H7 (cell line): Measurements from ENCODE around the gene GRID2. TPM values are rescaled to one million over a fixed set of nuclear protein-coding genes. Genes with fewer than 3 reads are reported as not detected.

Experiments
- DNase-seq: peaks from one replicate; pipeline ENCODE4 v3.0.0; 2012
- H3K27me3 ChIP-seq: 2 replicates; pipeline ENCODE4 v1.6.0; 2011; ENCODE audit warnings: mild to moderate bottlenecking, low read length; ENCODE audit not compliant: control insufficient read depth, insufficient read depth
- H3K36me3 ChIP-seq: replicated peaks from 2 replicates; pipeline ENCODE4 v1.5.1; 2011; ENCODE audit warnings: low read length; ENCODE audit not compliant: control insufficient read depth, insufficient read depth
- H3K4me3 ChIP-seq: 2 replicates; pipeline ENCODE4 v1.5.1; 2011; ENCODE audit warnings: low read depth, mild to moderate bottlenecking, control low read depth, low read length, moderate library complexity; ENCODE audit not compliant: insufficient read depth
- total RNA-seq: library from RNA; depleted of rRNA; stranded (reverse); fragments of >200 nt; shearing (Covaris generic); gene quantifications from 2 replicates; pipeline ENCODE4 v1.2.3, GENCODE V29; 2014

GRID2 gene
- total RNA-seq, 1 experiment from 2014 or later, result 19.1 TPM

DNA sequence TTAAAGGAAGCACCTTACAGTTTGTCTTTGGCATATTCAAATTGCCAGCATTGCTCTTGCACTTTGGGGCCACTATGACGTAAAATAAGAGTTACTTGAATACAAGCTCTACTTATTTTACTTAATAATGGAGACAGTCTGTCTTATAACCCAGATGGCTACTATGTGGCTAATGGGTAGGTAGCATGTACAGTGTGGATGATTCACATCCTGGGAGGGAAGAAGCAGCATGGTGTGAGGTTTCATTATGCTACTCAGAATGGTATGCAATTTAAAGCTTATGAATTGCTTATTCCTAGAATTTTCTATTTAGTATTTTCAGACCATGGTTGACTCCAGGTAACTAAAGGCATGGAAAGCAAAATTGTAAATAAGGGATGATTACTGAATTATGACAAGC is 763.0 kb downstream of the GRID2 start:
- Histone ChIP-seq H3K36me3 (no peaks in the 10 kb centered on the region), H3K4me3 (no peak overlapping the region), H3K27me3 (no peaks in the 10 kb centered on the region)
- DNase-seq, result no peak

DNA sequence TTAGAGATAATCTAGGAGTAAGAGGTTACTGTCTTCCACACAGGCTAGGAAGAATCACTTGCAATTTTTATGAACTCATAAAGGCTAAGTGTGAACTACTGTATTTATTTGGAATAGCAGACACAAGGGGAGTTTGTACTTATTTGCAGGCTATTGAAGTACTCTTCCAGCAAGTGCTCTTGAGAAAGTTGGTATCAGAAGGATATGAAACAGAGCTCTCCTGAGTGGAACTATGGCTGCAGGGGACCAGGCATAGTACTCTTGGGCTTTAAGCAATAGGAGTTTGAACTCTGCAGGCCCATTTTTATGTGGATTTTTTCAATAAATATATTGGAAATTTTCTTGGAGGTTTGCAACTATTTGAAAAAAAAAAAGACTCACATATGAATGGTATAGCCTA is 768.5 kb downstream of the GRID2 start:
- no peaks in the 10 kb centered on the region for H3K27me3 ChIP-seq
- no peak overlapping the region for H3K4me3 ChIP-seq
- no peak for DNase-seq
- no peaks in the 10 kb centered on the region for H3K36me3 ChIP-seq

DNA sequence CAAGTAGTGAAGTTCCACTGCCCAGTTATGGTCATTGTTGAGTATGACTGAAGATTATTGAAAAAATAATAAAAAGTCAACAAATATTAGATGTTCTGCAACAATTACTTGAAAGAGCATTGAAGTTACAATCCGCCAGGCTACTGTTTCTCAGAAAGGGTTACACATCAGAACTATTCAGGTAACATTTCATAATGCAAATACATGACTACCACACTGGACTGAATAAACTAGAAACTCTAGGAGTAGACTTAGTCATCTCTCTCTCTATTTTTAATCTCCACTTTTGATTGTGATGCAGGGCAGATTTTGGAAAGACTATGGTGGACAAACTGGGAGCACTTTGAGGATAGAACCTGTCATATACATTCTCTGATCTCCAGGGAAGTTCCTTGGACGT is 776.5 kb downstream of the GRID2 start:
- Histone ChIP-seq H3K36me3 (no peaks in the 10 kb centered on the region), H3K4me3 (no peak overlapping the region), H3K27me3 (no peaks in the 10 kb centered on the region)
- DNase-seq, result no peak

DNA sequence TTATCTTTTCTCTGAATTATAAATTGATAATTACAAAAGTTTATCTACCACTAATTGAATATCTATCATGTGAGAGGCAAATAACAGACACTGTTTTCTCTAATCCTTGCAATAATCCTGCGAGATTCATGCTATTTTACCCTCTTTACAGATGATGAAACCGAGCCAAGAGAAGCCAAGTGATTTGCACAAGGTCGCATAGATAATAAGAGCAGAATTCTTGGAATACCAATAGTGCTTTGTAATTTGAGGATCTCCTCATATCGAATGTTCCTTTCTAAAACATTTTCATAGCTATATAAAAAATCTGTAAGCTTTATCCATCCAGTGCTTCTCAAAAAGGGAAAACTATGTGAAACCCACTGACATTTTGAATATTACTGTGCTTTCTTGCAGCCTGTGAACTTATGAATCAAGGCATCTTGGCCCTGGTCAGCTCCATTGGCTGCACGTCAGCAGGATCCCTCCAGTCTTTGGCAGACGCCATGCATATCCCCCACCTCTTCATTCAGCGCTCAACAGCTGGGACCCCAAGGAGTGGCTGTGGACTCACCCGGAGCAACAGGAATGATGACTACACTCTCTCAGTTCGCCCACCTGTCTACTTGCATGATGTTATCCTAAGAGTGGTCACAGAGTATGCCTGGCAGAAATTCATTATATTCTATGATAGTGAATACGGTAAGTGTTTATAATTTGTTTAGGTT is 781.0 kb downstream of the GRID2 start:
- Histone ChIP-seq H3K36me3 (no peaks in the 10 kb centered on the region), H3K27me3 (no peaks in the 10 kb centered on the region), H3K4me3 (no peak overlapping the region)
- peak; percentile 8 for DNase-seq

DNA sequence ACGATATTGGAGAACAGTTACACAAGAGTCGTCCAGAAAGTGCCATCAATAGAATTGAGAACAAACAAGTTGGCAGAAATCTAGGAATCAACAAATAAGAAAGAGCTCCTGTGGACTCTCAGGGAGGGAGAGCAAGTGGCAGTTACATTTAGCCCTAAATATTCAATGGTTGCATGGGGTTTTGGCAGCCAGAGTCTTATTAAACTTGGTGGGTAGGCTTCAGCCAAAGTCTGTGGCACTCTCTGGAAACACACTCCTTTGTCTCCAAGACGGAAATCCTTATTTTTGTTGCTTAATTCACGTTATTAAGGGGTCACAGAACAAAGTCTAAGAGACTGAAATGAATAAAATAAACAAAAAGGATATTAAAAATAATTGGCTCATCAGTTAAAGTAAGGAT is 782.6 kb downstream of the GRID2 start:
- Histone ChIP-seq H3K36me3 (no peaks in the 10 kb centered on the region), H3K4me3 (no peak overlapping the region), H3K27me3 (no peaks in the 10 kb centered on the region)
- no peak for DNase-seq

DNA sequence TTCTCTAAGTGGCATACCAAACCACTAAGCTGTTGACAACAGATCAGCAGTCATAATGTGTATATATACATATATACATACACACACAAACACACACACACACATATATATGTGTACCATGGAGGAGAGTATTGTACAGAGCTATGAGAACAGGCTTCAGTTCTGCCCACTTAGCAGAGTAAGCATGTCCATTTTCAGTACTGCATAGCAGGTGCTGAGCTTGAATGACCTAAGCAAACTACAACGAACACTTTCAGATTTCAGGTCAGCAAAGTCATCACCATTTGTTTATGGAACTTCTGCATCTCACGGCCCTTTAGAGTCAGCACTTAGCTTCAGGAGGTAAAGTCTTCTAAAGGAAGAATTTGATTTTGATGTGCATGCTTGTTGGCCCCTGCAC is 789.0 kb downstream of the GRID2 start:
- Histone ChIP-seq H3K36me3 (no peaks in the 10 kb centered on the region), H3K27me3 (no peaks in the 10 kb centered on the region), H3K4me3 (no peak overlapping the region)
- no peak for DNase-seq

DNA sequence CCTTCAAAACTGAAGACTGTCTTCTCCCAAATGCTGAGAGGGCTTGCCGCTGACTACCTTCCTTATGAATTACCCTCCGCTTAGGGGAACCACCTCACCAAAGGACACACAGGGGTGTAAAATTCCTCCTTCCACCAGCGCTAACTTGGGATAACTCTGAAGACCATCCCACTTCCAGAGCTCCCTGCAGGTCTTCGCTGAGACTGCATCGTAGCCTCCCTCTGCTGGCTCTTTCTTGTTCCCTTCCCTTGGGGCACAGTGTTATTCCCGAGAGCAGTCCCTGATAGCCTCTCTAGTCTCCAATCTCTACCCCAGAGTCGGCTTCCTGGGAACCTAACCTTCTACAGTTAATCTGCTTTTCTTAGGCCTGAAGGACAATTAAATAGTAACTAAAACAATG is 799.3 kb downstream of the GRID2 start:
- H3K27me3 ChIP-seq, result no peaks in the 10 kb centered on the region
- DNase-seq, result no peak
- H3K36me3 ChIP-seq, result no peaks in the 10 kb centered on the region; the same call in 1 of the 2 replicates
- no peak overlapping the region for H3K4me3 ChIP-seq

DNA sequence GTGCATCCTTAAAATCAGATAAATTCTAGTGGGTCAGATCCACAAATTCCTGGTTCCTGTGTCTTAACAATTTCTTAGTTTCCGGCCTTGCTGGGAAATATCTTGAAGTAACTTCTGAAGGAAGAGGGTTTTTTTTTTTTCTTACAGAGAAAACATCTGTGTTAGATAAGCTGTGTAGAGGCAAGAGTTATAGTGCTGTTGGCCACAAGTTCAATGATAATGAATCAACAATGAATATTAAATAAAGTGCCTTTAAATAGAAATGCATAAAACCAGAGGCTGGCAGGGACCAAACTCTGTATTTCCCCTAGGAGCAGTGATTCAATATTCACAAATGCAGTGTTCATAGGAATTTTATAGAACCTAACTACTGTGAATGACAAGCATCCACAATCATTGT is 812.9 kb downstream of the GRID2 start:
- Histone ChIP-seq H3K36me3 (no peaks in the 10 kb centered on the region), H3K27me3 (no peaks in the 10 kb centered on the region), H3K4me3 (no peak overlapping the region)
- no peak for DNase-seq

DNA sequence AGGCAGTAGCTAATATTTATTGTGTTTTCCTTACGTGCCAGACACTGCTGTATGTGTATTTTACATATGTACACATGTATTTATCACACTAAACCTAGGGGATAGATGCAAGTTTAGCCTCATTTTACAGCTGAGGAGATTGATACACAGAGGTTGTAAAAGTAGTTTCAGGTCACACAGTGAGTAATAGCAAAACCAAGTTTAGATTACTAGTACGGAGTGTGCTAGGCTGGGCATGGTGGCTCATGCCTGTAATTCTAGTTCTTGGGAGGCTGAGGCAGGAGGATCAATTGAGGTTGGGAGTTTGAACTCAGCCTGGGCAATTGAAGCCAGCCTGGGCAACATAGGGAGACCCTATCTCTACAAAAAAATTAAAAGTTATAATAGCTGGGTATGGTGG is 823.7 kb downstream of the GRID2 start:
- DNase-seq, result no peak
- no peak overlapping the region for H3K4me3 ChIP-seq
- H3K27me3 ChIP-seq, result no peaks in the 10 kb centered on the region
- H3K36me3 ChIP-seq, result no peaks in the 10 kb centered on the region

DNA sequence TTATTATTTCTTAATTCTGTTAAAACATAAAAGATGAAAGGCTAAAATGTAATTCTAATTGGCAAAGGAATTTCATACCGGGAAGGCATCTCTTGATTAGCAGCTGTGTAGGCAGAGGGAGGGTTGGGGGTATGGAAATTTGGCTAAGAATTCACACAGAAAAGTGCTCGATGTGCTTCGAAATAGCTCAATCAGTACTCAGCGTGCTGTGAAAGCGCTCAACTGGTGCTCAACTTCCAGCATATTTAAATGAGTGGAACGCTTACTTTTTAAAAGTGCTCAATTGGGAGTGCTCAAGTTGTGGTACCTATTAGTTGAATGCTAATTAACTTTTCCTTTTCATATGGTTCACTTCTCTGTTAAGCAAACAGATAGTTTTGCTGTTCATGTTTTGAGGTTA is 828.9 kb downstream of the GRID2 start:
- H3K36me3 ChIP-seq, result no peaks in the 10 kb centered on the region
- peak; percentile 42 for DNase-seq
- H3K4me3 ChIP-seq, result no peak overlapping the region
- H3K27me3 ChIP-seq, result no peaks in the 10 kb centered on the region

DNA sequence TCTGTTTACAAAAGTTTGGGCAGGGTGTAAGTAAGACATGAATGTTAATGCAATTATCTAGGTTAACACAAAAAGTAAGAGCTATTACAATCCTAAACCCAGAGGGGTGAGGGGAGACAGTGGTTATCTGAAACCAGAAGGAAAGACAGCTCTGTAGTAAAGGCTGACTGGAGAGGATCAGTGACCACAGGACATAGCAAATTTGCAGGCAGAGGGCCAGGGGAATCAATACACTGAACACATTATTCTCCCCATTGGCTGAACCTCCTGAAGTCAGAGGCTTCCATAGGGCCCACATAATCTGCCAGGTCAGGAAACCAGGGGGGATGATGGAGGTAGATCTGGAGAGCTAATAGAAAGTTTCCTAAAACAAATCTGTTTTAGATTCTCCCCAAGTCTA is 835.4 kb downstream of the GRID2 start:
- Histone ChIP-seq H3K4me3 (no peak overlapping the region), H3K36me3 (no peaks in the 10 kb centered on the region), H3K27me3 (no peaks in the 10 kb centered on the region)
- no peak for DNase-seq

DNA sequence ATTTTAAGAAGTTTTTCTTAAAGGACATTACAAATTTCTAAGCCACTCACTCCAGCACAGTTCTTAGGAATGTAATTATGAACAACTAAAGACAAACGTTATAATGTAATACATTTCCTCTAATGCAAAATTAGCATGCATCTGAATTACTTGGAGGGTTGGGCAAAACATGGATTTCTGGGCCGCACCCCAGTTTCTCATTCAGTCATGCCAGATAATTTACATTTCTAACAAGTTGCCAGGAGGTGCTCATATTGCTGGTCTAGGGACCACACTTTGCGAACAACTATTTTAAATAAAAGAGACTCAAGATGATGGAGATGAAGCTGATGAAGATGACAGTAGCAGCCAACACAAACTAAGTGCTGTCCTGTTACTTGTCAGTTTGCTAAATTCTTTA is 840.1 kb downstream of the GRID2 start:
- H3K4me3 ChIP-seq, result no peak overlapping the region
- H3K36me3 ChIP-seq, result no peaks in the 10 kb centered on the region
- DNase-seq, result no peak
- H3K27me3 ChIP-seq, result no peaks in the 10 kb centered on the region

DNA sequence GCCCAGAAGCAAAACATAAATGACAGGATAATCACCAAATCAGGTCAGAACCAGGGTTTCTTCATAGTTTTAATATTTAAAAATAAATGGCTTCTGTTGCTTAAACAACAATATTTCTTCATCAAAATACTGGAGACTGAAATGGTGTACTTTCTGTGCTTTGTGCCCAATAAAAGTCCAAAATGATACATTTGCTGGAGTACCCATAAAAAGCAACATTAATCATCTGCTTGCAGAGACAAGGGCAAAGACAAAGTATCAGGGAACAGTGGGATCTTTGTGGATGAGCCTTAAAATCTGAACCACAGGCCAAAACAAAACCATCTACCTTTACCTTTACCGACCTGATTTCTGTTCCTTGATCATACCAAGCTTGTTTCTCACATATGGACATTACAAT is 840.9 kb downstream of the GRID2 start:
- Histone ChIP-seq H3K27me3 (no peaks in the 10 kb centered on the region), H3K36me3 (no peaks in the 10 kb centered on the region), H3K4me3 (no peak overlapping the region)
- no peak for DNase-seq

DNA sequence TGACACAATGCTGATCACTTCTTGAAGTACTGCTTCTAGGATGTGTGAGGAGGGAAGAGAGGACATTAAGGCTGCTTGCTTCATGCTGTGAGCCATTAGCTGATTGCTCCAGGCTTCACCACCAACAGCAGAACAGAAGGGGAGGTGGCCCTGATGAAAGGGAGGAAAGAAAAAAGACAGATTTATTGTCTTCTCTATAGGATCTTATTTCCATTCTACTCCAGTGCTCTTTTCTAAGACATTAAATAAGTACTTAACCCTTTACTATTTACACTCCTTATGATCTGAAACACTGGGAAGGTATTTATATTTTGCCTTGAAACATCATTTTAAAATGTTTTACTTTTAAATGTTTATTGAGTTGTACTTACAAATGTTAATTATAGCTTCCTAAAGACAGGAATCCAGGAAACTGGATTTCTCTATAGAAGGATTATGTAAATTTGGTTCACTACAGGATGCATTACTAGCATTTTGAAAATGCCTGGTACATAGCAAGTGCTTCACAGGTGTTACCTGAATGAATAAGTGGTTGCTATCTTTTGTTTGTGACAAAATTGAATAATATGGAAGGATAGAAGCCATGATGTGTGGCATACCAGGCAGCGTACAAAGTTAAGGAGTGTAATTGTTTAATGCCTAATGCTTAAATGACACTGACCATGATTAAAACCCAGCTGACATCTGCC is 843.9 kb downstream of the GRID2 start:
- Histone ChIP-seq H3K27me3 (no peaks in the 10 kb centered on the region), H3K4me3 (no peak overlapping the region), H3K36me3 (no peaks in the 10 kb centered on the region)
- DNase-seq, result peak; percentile 23

DNA sequence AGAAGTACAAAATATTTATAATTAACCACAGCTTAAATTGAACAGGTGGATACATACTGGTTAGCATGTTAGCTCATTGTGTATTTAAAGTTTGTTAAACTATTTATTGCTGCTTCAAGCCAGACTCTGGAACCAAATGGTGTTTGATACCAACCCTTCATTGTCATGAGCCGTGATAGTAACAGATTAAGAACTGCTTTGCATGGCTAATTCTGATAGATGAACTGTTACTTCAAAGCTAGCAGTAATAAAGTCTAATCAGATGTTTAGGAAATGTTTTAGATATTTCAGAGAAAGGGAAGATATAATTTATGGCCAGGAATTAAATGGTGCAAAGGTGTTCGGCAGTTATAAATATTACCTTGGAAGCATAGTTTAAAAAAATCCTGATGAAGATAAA is 848.7 kb downstream of the GRID2 start:
- DNase-seq, result no peak
- H3K36me3 ChIP-seq, result no peaks in the 10 kb centered on the region
- H3K4me3 ChIP-seq, result no peak overlapping the region
- H3K27me3 ChIP-seq, result no peaks in the 10 kb centered on the region
